GM21825 (cell line): ENCODE results near the gene NCOA3.

Experiments
- ATAC-seq: cut with Tn5 transposase; IDR thresholded peaks from one replicate; pipeline ENCODE4 v1.9.1; 2021; ENCODE audit warnings: mild to moderate bottlenecking, moderate library complexity; ENCODE audit not compliant: unreplicated experiment

The NCOA3 gene

GRCh38 chr20:47623206-47623605 is 121.5 kb downstream of the NCOA3 start:
- ATAC-seq, result no peak

GRCh38 chr20:47627540-47627939 is 125.9 kb downstream of the NCOA3 start:
- no peak for ATAC-seq

- no peak for ATAC-seq
Observed at GRCh38 chr20:47629907-47630306, 128.2 kb downstream of the NCOA3 start.

- ATAC-seq, result no peak
Observed at GRCh38 chr20:47631078-47631477, 129.4 kb downstream of the NCOA3 start.

GRCh38 chr20:47635256-47635655 is 133.6 kb downstream of the NCOA3 start:
- no peak for ATAC-seq

GRCh38 chr20:47638851-47639250 is 137.2 kb downstream of the NCOA3 start:
- no peak for ATAC-seq

- ATAC-seq, result no peak
Observed at GRCh38 chr20:47642118-47642517, 140.4 kb downstream of the NCOA3 start.

- ATAC-seq, result no peak
Observed at GRCh38 chr20:47642624-47643023, 140.9 kb downstream of the NCOA3 start.

- no peak for ATAC-seq
Observed at GRCh38 chr20:47645632-47646031, 143.9 kb downstream of the NCOA3 start.

GRCh38 chr20:47647994-47648393 is 146.3 kb downstream of the NCOA3 start:
- no peak for ATAC-seq

GRCh38 chr20:47648943-47649342 is 147.3 kb downstream of the NCOA3 start:
- ATAC-seq, result no peak

GRCh38 chr20:47652301-47652700 is 150.6 kb downstream of the NCOA3 start:
- ATAC-seq, result no peak

- ATAC-seq, result no peak
Observed at GRCh38 chr20:47652794-47653193, 151.1 kb downstream of the NCOA3 start.

GRCh38 chr20:47653869-47654268 is 152.2 kb downstream of the NCOA3 start:
- ATAC-seq, result no peak

GRCh38 chr20:47654370-47654769 is 152.7 kb downstream of the NCOA3 start:
- no peak for ATAC-seq

GRCh38 chr20:47655635-47656034 is 153.9 kb downstream of the NCOA3 start:
- no peak for ATAC-seq

- ATAC-seq, result no peak
Observed at GRCh38 chr20:47656318-47656717, 154.6 kb downstream of the NCOA3 start.

- ATAC-seq, result no peak
Observed at GRCh38 chr20:47659904-47660601, 158.4 kb downstream of the NCOA3 start.

GRCh38 chr20:47660602-47660905 is 158.9 kb downstream of the NCOA3 start:
- no peak for ATAC-seq

- ATAC-seq, result no peak
Observed at GRCh38 chr20:47660983-47661700, 159.5 kb downstream of the NCOA3 start.

- no peak for ATAC-seq
Observed at GRCh38 chr20:47661714-47662113, 160.0 kb downstream of the NCOA3 start.

GRCh38 chr20:47662483-47663353 is 161.0 kb downstream of the NCOA3 start:
- no peak for ATAC-seq
